Measurements from ENCODE around the gene TAGAP.

Gene TAGAP, protein sequence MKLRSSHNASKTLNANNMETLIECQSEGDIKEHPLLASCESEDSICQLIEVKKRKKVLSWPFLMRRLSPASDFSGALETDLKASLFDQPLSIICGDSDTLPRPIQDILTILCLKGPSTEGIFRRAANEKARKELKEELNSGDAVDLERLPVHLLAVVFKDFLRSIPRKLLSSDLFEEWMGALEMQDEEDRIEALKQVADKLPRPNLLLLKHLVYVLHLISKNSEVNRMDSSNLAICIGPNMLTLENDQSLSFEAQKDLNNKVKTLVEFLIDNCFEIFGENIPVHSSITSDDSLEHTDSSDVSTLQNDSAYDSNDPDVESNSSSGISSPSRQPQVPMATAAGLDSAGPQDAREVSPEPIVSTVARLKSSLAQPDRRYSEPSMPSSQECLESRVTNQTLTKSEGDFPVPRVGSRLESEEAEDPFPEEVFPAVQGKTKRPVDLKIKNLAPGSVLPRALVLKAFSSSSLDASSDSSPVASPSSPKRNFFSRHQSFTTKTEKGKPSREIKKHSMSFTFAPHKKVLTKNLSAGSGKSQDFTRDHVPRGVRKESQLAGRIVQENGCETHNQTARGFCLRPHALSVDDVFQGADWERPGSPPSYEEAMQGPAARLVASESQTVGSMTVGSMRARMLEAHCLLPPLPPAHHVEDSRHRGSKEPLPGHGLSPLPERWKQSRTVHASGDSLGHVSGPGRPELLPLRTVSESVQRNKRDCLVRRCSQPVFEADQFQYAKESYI

DNA sequence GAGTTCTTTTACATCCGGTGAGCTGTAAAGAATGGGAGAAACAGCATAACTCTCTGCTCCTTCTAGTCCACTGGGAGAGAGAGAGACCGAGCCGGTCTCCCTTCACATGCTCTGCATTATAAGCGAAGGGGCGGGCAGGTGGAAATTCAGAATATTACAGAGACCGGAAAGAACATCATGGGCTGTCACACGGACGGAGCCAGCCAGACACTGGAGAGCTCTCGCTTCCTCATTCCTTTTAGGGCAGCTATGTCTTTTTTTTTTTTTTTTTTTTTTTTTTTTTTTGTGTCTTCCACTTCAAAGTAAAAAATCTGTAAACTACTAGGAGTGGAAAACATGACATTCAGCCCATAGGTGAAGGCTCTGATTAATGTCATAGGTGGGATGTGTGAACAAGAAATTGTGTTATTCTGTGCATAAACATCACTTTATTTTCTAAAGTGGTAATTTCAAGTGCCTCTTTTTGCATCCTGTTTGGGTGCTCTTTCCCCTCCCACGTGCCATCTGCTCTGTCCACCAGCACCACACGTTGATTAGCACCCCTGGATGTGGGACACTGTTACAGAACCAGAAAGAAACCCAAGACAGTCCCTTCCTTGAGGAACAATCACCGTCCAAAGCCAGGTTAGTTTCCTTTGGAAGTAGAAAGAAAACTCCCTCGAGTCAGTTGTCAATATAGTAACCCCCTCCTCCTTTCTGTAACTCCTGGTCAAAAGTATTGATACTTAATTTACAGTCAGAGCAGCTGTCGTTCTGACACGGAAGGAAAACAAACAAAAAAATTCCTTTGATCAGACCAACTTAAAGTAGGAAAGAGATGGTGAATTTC, at the start of gene TAGAP:
Gene TAGAP, minus strand, starts transcription at position 93 of the 829 bp plus-strand sequence. CDS start 845 bp downstream, outside the sequence.
- Histone ChIP-seq H3K9me3 (ENCODE audit: severe bottlenecking) (no peaks in the 10 kb centered on the region), H3K4me3 (ENCODE audit: severe bottlenecking) (no peak within 1 kb of the TSS), H3K4me1 (ENCODE audit: insufficient read depth, poor library complexity, severe bottlenecking) (peaks cover 1% of the 10 kb centered on the region), H3K27me3 (ENCODE audit: insufficient read depth, poor library complexity, severe bottlenecking) (no peaks in the 10 kb centered on the region), H3K27ac (ENCODE audit: poor library complexity, severe bottlenecking) (no peak within 1 kb of the TSS), H3K36me3 (ENCODE audit: low read depth) (no peaks in the 10 kb centered on the region)
- ATAC-seq (ENCODE audit: low read depth) (no peak), DNase-seq (ENCODE audit: low spot score) (no peak)
- TF ChIP-seq, protein P1, sequence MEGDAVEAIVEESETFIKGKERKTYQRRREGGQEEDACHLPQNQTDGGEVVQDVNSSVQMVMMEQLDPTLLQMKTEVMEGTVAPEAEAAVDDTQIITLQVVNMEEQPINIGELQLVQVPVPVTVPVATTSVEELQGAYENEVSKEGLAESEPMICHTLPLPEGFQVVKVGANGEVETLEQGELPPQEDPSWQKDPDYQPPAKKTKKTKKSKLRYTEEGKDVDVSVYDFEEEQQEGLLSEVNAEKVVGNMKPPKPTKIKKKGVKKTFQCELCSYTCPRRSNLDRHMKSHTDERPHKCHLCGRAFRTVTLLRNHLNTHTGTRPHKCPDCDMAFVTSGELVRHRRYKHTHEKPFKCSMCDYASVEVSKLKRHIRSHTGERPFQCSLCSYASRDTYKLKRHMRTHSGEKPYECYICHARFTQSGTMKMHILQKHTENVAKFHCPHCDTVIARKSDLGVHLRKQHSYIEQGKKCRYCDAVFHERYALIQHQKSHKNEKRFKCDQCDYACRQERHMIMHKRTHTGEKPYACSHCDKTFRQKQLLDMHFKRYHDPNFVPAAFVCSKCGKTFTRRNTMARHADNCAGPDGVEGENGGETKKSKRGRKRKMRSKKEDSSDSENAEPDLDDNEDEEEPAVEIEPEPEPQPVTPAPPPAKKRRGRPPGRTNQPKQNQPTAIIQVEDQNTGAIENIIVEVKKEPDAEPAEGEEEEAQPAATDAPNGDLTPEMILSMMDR (IDR thresholded peaks at IDR 0.05; ENCODE audit: poor library complexity, severe bottlenecking), result no peak

GRCh38 chr6:159093609-159094443, 49.0 kb upstream of the TAGAP start:
- no peaks in the 10 kb centered on the region for H3K9me3 ChIP-seq (ENCODE audit: severe bottlenecking)
- TF ChIP-seq, protein P1 (IDR thresholded peaks at IDR 0.05; ENCODE audit: poor library complexity, severe bottlenecking), result no peak
- DNase-seq (ENCODE audit: low spot score) (no peak), ATAC-seq (ENCODE audit: low read depth) (no peak)
- H3K36me3 ChIP-seq (ENCODE audit: low read depth), result no peaks in the 10 kb centered on the region
- H3K27ac ChIP-seq (ENCODE audit: poor library complexity, severe bottlenecking), result no peak overlapping the region
- H3K27me3 ChIP-seq (ENCODE audit: insufficient read depth, poor library complexity, severe bottlenecking), result no peaks in the 10 kb centered on the region
- no peaks in the 10 kb centered on the region for H3K4me1 ChIP-seq (ENCODE audit: insufficient read depth, poor library complexity, severe bottlenecking)
- no peak overlapping the region for H3K4me3 ChIP-seq (ENCODE audit: severe bottlenecking)

DNA sequence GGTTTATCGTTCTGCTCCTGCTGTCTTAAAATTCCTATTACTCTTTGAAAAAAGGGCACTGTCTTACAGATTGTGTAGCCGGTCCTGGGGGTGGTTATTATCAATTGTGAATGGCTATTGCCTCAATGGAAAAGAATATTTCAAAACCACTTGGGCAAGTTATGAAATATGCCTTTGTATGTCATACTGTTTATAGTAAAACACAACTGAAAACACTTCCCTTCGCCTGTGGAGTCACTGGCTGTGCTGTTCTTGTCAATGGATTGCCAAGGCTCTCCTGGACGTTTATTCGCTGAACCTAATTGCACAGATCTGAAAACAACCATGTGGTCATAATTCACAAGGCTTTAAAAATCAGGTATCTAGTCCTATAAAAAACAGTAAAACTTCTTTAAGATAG, 47.8 kb upstream of the TAGAP start:
- ATAC-seq (ENCODE audit: low read depth), result no peak
- Histone ChIP-seq H3K27ac (ENCODE audit: poor library complexity, severe bottlenecking) (no peak overlapping the region), H3K4me3 (ENCODE audit: severe bottlenecking) (no peak overlapping the region)

More for the DNA sequence above, 47.8 kb upstream of the TAGAP start:
- Histone ChIP-seq H3K27me3 (ENCODE audit: insufficient read depth, poor library complexity, severe bottlenecking) (no peaks in the 10 kb centered on the region), H3K9me3 (ENCODE audit: severe bottlenecking) (no peaks in the 10 kb centered on the region), H3K36me3 (ENCODE audit: low read depth) (no peaks in the 10 kb centered on the region), H3K4me1 (ENCODE audit: insufficient read depth, poor library complexity, severe bottlenecking) (no peaks in the 10 kb centered on the region)
- DNase-seq (ENCODE audit: low spot score), result no peak
- TF ChIP-seq, protein P1 (IDR thresholded peaks at IDR 0.05; ENCODE audit: poor library complexity, severe bottlenecking), result no peak
